ENCODE measurements around the gene CUEDC1. TPM values are rescaled to one million over a fixed set of nuclear protein-coding genes. Genes with fewer than 3 reads are reported as not detected.

CUEDC1 gene
- total RNA-seq, 1 donor = 25.7 TPM

GRCh38 chr17:57860414-57860999 is 94.7 kb downstream of the CUEDC1 start:
- no peak for DNase-seq (ENCODE audit: low read depth)
- no peak for TF ChIP-seq CTCF (IDR thresholded peaks at IDR 0.05; ENCODE audit: insufficient read depth, low read length)
- H3K4me3 ChIP-seq (ENCODE audit: low read depth, low read length) = no peak overlapping the region

GRCh38 chr17:57859601-57860413 is 95.4 kb downstream of the CUEDC1 start:
- H3K4me3 ChIP-seq (ENCODE audit: low read depth, low read length) = no peak overlapping the region
- no peak for DNase-seq (ENCODE audit: low read depth)
- no peak for TF ChIP-seq CTCF (IDR thresholded peaks at IDR 0.05; ENCODE audit: insufficient read depth, low read length)

DNA sequence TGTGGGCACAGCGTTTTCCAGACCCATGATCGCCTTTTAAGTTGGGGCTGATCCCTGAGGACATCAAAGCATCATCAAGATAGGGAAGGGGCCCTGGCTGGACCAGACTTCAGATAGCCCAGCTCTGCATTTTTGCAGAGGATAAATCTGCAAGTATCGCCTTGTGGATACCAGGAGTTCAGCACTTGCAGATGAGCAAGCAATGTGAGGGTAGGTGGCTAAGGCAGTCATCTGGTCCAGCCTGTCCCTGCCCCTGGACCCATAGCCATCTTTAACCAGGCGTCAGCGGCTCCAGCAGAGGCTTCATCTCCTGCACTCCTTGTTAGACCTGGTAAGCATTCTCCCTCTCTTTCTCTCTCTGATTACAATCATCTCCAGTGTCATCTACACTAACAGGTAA is 96.4 kb downstream of the CUEDC1 start:
- DNase-seq (ENCODE audit: low read depth) = no peak
- no peak for TF ChIP-seq CTCF (IDR thresholded peaks at IDR 0.05; ENCODE audit: insufficient read depth, low read length)
- no peak overlapping the region for H3K4me3 ChIP-seq (ENCODE audit: low read depth, low read length)

GRCh38 chr17:57856792-57857620 is 98.2 kb downstream of the CUEDC1 start:
- no peak for DNase-seq (ENCODE audit: low read depth)
- no peak overlapping the region for H3K4me3 ChIP-seq (ENCODE audit: low read depth, low read length)
- no peak for TF ChIP-seq CTCF (IDR thresholded peaks at IDR 0.05; ENCODE audit: insufficient read depth, low read length)

DNA sequence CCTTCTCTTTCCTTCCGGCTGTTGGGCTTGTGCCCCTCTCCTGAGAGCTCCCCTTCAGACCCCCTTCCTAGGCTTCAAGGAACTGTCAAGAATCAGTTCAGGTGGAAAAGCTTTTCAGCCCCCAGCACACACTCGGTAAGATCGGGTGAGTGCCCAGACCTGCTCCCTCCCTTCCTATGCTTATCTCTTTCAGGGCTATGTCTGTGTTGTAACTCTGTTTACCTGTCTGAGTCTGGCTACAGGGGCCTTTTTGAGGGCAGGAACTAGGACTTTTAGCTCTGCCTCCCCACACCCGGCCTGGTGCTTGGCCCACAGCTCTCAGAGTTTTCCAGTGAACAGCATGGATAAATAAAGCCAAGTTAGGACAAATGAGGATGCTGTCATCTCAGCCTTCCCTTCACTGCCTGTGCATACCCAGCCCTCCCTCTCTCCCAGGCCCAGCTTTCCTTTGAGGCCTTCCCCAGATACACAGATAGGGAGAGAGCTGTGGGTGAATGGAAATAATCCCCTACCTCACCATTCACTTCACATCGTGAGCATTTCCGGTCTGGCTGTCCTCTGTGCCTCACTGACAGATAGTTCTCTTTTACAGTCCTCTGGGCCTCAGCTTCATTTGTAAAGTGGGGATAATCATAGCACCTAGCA is 99.7 kb downstream of the CUEDC1 start:
- H3K4me3 ChIP-seq (ENCODE audit: low read depth, low read length) = no peak overlapping the region
- DNase-seq (ENCODE audit: low read depth) = no peak
- no peak for TF ChIP-seq CTCF (IDR thresholded peaks at IDR 0.05; ENCODE audit: insufficient read depth, low read length)

DNA sequence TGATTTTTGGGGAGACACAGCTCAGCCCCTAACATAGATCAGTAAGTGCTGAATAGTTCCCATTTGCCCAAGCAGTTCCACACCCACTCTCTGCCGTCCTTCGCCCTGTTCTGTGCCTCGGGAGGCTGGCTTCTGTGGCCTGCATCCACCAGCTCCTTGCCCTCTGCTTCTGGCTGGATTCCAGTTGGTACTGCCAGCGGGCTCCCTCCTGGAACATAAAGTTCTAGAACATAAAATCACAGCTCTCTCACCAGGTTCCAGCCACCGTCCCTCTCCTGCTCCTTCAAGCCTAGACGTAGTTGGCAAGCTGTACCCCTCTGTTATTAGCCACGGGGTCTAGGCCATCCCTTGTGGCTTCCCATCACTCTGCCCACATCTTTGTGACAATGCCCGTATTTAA is 101.5 kb downstream of the CUEDC1 start:
- no peak overlapping the region for H3K4me3 ChIP-seq (ENCODE audit: low read depth, low read length)
- no peak for TF ChIP-seq CTCF (IDR thresholded peaks at IDR 0.05; ENCODE audit: insufficient read depth, low read length)
- no peak for DNase-seq (ENCODE audit: low read depth)
